Heart right ventricle (tissue), 16 donors: ENCODE data around the gene RGMA. TPM values are rescaled to one million over a fixed set of nuclear protein-coding genes. Genes with fewer than 3 reads are reported as not detected.

ENCODE experiments used
- ATAC-seq, 8 donors: fragments of 200-7000 bp; cut with Tn5 transposase; one replicate each; pipeline ENCODE4 v1.9.1; 2020; ENCODE audit warnings: mild to moderate bottlenecking in 8 of 8, moderate library complexity in 8 of 8, moderate number of reproducible peaks in 1 of 8
- DNase-seq, 2 donors: peaks; one replicate each; pipeline ENCODE4 v3.0.0-alpha.2; 2020
- H3K27ac ChIP-seq, 10 donors: fragments of 200-600 bp; sonication (generic) in 2 of 10; one replicate each; pipeline versions ENCODE4 v1.5.0 to v1.8.0; 2020 to 2022; ENCODE audit warnings: mild to moderate bottlenecking in 3 of 10
- H3K27me3 ChIP-seq, 7 donors: fragments of 200-600 bp; one replicate each; pipeline ENCODE4 v1.8.0; 2021 to 2022; ENCODE audit warnings: mild to moderate bottlenecking in 2 of 7
- H3K36me3 ChIP-seq, 9 donors: fragments of 200-600 bp; sonication (generic) in 1 of 9; one replicate each; pipeline versions ENCODE4 v1.5.0 to v1.8.0; 2020 to 2022; ENCODE audit warnings: mild to moderate bottlenecking in 2 of 9
- H3K4me1 ChIP-seq, 9 donors: fragments of 200-600 bp; sonication (generic) in 1 of 9; one replicate each; pipeline versions ENCODE4 v1.5.0 to v1.8.0; 2020 to 2022; ENCODE audit warnings: mild to moderate bottlenecking in 4 of 9
- H3K4me3 ChIP-seq, 10 donors: fragments of 200-600 bp; sonication (generic) in 2 of 10; one replicate each; pipeline versions ENCODE4 v1.5.0 to v1.8.0; 2020 to 2022; ENCODE audit warnings: mild to moderate bottlenecking in 7 of 10, moderate library complexity in 2 of 10
- H3K9me3 ChIP-seq, 11 donors: fragments of 200-600 bp in 10 of 11; sonication (generic) in 2 of 11; one replicate each; pipeline versions ENCODE4 v1.5.0 to v1.8.0; 2013 to 2022; ENCODE audit warnings: mild to moderate bottlenecking in 2 of 11, control low read depth in 1 of 11, moderate library complexity in 1 of 11
- CTCF ChIP-seq, 9 donors: fragments of 200-600 bp; sonication (generic) in 2 of 9; IDR thresholded peaks; one replicate each; pipeline versions ENCODE4 v1.5.0 to v1.8.0; 2021 to 2022; ENCODE audit warnings: antibody characterized with exemption in 9 of 9, mild to moderate bottlenecking in 5 of 9, moderate library complexity in 1 of 9
- WGBS, 2 donors: extraction: QIAGEN DNeasy Blood & Tissue Kit; methylation state at CpG; one replicate each; pipeline ENCODE4 v1.1.7; 2013; ENCODE audit warnings: inconsistent platforms in 1 of 2; 5-methylcytosine and 5-hydroxymethylcytosine counted together
- intact Hi-C, 10 donors: fragments of 100-400 bp; cut with DNase I; formaldehyde crosslinking; loops; one replicate each; pipeline versions ENCODE4 v1.11.1 to v1.14.2; 2022
- polyA plus RNA-seq, 2 donors: library from polyadenylated mRNA; stranded (reverse); fragments of 200-250 nt; gene quantifications; one replicate each; pipeline ENCODE4 v1.2.3, GENCODE V29; 2013
- total RNA-seq, 10 donors: library from RNA; stranded (reverse); fragmentation: NEBNext Ultra II Directional in 3 of 10; extraction: Animal tissue kit (Norgen Biotek cat#: 25700) in 3 of 10; gene quantifications; one replicate each; pipeline versions ENCODE4 v1.2.1 to v1.2.4, GENCODE V29; 2021 to 2023
- donor health status: Arrhythmogenic right ventricular cardiomyopathy.
- donor health status: ischemic (EF 13 %, LVEDD 7.1; RV severe dilation, severe dysfunction).
- donor health status: healthy with polysubstance abuse.
- donor health status: DM: no; HTN: yes; CAD: no.
- donor health status: DM: no; HTN: no; CAD: no.
- donor health status: ischemic (EF 25% LVEDD 6.9; RV normal size, moderate dysfunction).
- donor health status: ischemic (EF 25% LVEDD 5.7; RV mildly dilated, moderate dysfunction).
- donor health status: healthy.
- donor health status: DM: yes; HTN: yes; CAD: no.
- donor health status: Ischemic cardiomyopathy.
- donor health status: ischemic (EF 35%, LVEDD 5.7; RV mildly dilated, moderate dysfunction).
- donor health status: nonischemic (EF 11% LVEDD 7.7; RV severe dilation, severe dysfunction).
- donor health status: DM: yes; HTN: yes; CAD: no.
- donor health status: PGD.
- donor health status: ischemic (EF 29% LVEDD 5.4; RV normal size, mild dysfunction).
- donor health status: nonischemic (EF 23%, LVEDD 6.1; RV moderate dilation, normal function).

RGMA gene
- total and polyA plus RNA-seq, 12 donors, result 4.9 to 33.8 (median 10.7) TPM

GRCh38 chr15:93107646-93108045, 18.6 kb upstream of the RGMA start:
- intact Hi-C loops, result no loop called here
- WGBS, 2 donors, result 82 to 89% methylated on average over 2 of the region's 2 CpGs
- no peak for ATAC-seq

GRCh38 chr15:93105485-93105884, 16.5 kb upstream of the RGMA start:
- no peaks in the 10 kb centered on the region for H3K4me1 ChIP-seq
- H3K27me3 ChIP-seq, result peaks cover 0 to 36% (median 26%) of the 10 kb centered on the region in 7 donors
- ATAC-seq (no peak), DNase-seq (no peak)
- WGBS, 2 donors, result 60 to 61% methylated on average over 2 of the region's 2 CpGs
- TF ChIP-seq CTCF (IDR thresholded peaks at IDR 0.05), result no peak
- H3K9me3 ChIP-seq, result peaks cover 0 to 14% (median 0%) of the 10 kb centered on the region in 11 donors
- no peaks in the 10 kb centered on the region for H3K36me3 ChIP-seq
- no peak overlapping the region for H3K27ac ChIP-seq
- no peak overlapping the region for H3K4me3 ChIP-seq
- intact Hi-C loops, result no loop called here

More at GRCh38 chr15:93107646-93108045, 18.6 kb upstream of the RGMA start:
- H3K27me3 ChIP-seq, result peaks cover 0 to 47% (median 33%) of the 10 kb centered on the region in 7 donors
- peaks cover 0 to 12% (median 0%) of the 10 kb centered on the region in 11 donors for H3K9me3 ChIP-seq
- no peaks in the 10 kb centered on the region for H3K36me3 ChIP-seq
- no peak for TF ChIP-seq CTCF (IDR thresholded peaks at IDR 0.05)
- no peak overlapping the region for H3K4me3 ChIP-seq
- no peaks in the 10 kb centered on the region for H3K4me1 ChIP-seq
- H3K27ac ChIP-seq, result no peak overlapping the region
- DNase-seq, result no peak

DNA sequence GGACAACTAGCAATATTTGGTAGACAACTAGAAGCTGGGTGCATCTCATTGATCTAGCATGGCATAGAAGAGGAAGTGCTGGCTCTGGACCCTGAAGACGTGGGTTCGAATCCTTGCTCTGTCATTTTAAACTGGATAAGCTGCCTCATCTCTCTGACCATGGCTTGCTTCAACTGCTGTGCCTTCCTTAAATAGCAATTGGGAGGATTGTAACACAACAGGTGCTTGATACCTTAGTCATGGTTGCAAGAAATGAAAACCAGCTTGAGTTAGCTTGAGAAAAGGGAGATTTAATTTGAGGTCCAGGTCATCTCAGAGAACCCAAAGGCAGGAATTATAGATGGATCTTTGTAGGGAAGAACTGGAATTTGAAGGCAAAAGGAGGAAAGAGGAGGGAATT, 14.8 kb upstream of the RGMA start:
- Histone ChIP-seq H3K36me3 (no peaks in the 10 kb centered on the region), H3K4me1 (no peaks in the 10 kb centered on the region), H3K27me3 (peaks cover 0 to 19% (median 10%) of the 10 kb centered on the region in 7 donors), H3K9me3 (peaks cover 0 to 14% (median 0%) of the 10 kb centered on the region in 11 donors), H3K4me3 (no peak overlapping the region), H3K27ac (no peak overlapping the region)
- no peak for DNase-seq
- intact Hi-C loops, result no loop called here
- ATAC-seq, result no peak
- WGBS, 2 donors, result 83 to 86% methylated on average over 2 of the region's 2 CpGs
- no peak for TF ChIP-seq CTCF (IDR thresholded peaks at IDR 0.05)

- ATAC-seq, result no peak
- 90 to 91% methylated on average over 7 of the region's 7 CpGs for WGBS, 2 donors
Measured at GRCh38 chr15:93102211-93102610, 13.2 kb upstream of the RGMA start.

More at GRCh38 chr15:93102211-93102610, 13.2 kb upstream of the RGMA start:
- H3K36me3 ChIP-seq, result no peaks in the 10 kb centered on the region
- no peaks in the 10 kb centered on the region for H3K4me1 ChIP-seq
- no peak overlapping the region for H3K27ac ChIP-seq
- no peak for DNase-seq
- TF ChIP-seq CTCF (IDR thresholded peaks at IDR 0.05), result no peak
- H3K9me3 ChIP-seq, result peaks cover 0 to 14% (median 0%) of the 10 kb centered on the region in 11 donors
- H3K27me3 ChIP-seq, result peaks cover 0 to 3% (median under 1%) of the 10 kb centered on the region in 7 donors
- no peak overlapping the region for H3K4me3 ChIP-seq
- intact Hi-C loops, result no loop called here
